ENCODE measurements around the gene STAG1.
"Not testable (repeated sequence)": the region's sequence is repeated elsewhere in the genome, so short reads cannot be mapped to it uniquely, and the experiment has no call there.

STAG1 gene

DNA sequence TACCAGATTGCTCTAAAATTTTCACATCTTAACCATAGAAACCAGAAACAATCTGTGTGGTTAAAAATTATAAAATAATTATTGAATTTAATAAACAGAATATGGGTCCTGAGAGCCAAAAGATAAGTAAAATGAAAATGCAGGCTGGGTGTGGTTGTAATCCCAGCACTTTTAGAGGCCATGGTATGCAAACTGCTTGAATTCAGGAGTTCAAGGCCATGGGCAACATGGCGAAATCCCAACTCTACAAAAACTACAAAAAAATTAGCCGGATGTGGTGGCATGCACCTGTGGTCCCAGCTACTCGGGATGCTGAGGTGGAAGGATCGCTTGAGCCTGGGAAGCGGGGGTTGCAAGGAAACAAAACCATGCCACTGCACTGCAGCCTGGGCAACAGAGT, 236.1 kb downstream of the STAG1 start:
- no peak overlapping the region for H3K4me3 ChIP-seq (ENCODE audit: low read depth, low read length)

DNA sequence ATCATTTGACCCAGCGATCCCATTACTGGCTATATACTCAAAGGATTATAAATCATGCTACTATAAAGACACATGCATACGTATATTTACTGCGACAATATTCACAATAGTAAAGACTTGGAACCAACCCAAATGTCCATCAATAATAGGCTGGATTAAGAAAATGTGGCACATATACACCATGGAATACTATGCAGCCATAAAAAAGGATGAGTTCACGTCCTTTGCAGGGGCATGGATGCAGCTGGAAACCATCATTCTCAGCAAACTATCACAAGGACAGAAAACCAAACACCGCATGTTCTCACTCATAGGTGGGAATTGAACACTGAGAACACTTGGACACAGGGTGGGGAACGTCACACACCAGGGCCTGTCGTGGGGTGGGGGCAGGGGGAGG, 237.6 kb downstream of the STAG1 start:
- H3K4me3 ChIP-seq (ENCODE audit: low read depth, low read length): not testable (repeated sequence)

DNA sequence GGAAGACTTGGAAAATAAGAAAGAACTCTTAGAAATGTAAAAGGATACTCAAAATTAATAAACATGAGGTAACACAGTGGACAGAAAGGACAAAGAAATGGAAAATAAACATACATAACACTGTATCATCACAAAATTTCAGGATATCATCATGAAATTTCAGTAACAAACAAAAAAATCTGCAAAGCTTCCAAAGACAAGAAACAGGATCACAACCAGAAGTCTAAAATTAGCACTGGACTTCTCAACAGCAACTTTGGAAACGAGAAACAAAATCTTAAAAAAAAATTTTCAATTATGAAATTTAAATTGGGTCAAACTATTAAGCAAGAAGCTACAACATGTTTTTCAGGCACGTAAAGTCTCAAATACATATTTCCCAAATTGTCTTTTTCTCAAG, 238.8 kb downstream of the STAG1 start:
- H3K4me3 ChIP-seq (ENCODE audit: low read depth, low read length): no peak overlapping the region

DNA sequence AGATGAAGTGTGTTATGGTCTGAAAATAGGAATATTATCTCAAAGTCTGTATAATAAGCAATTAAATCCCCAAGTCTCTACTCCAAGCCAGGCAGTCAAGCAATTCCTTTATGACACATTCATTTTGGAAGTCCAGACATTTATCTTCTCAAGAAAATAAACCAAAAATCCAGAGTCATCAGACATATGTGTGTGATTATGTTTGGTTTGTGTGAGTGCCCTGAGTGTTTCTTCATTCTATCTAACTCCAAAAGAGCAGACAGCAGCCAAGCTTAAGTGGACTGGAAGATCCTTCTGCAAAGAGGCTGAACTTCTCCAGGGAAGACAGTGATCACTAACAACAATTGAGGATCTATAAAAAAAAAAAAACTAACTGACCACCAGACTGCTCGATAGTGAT, 239.8 kb downstream of the STAG1 start:
- no peak overlapping the region for H3K4me3 ChIP-seq (ENCODE audit: low read depth, low read length)

DNA sequence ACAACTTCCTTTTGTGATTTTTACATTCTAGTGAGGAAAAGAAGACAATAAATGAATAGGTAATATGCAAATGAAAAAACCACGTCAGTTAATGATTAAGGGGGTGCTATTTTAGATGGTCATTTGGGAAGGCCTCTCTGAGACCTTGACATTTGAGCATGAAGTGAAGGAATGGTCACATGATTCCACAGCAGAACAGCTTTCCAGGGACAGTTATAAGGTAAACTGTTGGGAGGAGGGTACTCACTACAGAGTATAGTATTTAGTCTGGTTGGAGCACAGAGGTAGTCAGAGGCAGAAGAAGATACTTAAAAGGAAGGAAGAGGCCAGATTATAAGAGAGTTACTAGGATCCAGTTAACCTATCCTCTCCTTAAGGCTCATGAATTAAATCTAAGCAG, 246.5 kb downstream of the STAG1 start:
- no peak overlapping the region for H3K4me3 ChIP-seq (ENCODE audit: low read depth, low read length)

DNA sequence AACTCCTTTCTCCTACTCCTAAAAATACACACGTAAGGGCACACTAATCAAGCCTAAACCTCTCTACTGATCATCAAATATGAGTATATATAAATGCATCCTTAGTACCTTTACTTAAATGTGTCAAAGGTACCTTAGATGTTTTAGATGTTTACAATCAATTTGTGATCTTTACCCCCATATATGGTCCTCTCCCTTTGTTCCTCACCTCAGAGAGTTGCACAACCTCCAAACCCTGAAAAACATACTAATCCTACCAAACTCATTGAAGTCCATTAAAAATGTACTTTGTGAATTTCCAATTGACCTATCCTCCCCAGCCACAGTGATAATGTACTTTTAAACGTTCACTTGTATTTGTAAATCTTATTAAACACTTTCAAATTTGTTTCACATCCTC, 249.1 kb downstream of the STAG1 start:
- H3K4me3 ChIP-seq (ENCODE audit: low read depth, low read length): no peak overlapping the region

DNA sequence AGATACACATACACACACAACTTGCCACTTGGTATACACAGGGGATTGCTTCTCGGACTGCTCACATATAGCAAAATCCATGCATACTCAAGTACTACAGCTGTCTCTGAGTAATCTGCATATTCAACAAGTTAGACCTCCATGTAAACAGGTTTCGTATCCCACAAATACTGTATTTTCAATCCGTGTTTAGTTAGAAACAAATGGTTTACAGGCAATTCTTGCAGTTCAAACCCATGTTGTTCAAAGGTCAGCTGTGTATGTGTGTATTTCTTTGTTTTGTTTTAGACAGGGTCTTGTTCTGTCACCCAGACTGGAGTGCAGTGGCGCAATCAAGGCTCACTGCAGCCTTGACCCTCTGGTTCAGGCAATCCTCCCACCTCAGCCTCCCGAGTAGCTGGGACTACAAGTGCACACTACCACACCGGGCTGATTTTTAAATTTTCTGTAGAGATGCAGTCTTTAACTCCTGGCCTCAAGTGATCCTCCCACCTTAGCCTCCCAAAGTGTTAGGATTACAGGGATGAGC, 253.2 kb downstream of the STAG1 start:
- no peak overlapping the region for H3K4me3 ChIP-seq (ENCODE audit: low read depth, low read length)

DNA sequence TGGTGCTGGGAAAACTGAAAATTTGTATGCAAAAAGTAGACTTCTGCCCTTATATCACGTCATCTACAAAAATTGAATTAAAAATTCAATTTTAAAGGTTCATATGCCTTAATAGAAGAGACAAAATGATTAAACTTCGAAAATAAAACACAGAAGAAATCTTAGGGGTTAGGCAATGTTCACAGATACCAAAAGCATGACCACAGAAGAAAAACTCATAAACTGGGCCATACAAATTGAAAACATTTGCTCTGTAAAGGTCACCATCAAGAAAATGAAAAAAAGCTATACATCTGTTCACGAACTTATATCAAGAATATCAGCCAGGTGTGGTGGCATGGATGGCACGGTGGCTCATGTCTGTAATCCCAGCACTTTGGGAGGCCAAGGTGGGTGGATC, 257.0 kb downstream of the STAG1 start:
- H3K4me3 ChIP-seq (ENCODE audit: low read depth, low read length): no peak overlapping the region

DNA sequence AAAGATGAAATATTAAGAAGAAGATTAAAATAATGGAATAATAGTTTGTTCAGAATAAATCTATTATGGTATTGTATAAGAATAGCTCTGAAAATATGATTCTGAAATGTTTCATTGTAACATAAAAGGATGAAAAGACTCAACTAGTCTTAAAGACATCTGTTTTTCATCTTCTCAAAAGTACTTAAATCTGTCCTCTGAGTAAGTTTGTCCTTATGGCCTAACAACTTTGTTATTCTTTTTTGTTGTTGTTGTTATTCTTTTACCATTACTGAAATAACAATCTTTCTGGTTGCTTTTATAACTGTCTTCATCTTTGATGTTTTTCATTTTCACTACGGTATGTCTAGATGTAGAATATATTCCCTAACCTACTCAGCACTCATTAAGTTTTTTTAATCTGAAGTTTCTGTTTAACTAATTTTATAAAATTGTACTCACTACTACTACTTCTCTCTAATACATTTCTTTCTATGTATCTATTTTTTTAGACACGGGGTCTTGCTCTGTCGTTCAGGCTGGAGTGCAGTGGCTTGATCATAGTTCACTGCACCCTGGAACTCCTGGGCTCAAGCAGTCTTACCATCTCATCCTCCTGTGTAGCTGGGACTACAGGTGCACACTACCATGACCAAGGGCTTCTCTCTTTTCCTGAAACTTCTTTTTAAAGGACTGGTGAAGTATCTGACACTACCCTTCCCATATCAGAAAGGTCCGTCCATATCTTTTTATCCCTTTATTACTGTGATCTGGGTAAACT, 261.4 kb downstream of the STAG1 start:
- H3K4me3 ChIP-seq (ENCODE audit: low read depth, low read length): no peak overlapping the region

DNA sequence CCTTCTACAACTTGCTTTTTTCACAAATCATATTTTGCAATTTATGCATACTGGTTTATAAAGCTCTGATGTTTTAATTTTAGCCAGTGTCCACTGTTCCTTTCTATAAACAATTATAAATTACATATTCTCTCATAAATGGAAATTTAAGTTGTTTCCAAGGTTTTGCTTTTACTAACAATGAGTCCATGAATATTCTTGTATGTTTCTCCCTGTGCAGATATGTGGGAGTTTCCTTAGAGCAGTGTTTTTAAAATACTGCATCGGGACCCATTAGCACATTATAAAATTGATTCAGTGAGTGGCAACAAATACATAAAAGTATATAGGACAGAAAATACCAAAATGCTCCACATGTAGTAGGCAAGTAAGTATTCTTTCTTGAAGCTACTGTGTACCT, 266.4 kb downstream of the STAG1 start:
- H3K4me3 ChIP-seq (ENCODE audit: low read depth, low read length): no peak overlapping the region

DNA sequence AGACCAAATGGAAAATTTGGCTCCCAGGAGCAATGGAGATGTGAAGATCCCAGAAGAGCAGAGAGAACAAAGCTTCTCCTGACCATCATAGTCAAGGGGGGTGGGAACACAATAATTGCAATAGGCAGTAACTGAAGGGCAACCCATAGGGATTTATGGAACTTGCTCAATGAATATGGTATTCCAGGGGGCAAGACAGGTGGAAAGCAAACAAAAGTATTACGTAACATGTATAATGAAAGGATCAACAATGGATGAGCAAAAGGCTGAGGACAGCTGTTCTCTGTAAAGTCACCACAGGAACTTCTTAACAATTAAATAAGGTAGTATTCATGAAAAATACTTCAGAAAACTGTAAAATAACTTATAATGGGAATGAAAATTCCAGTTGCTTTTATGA, 275.9 kb downstream of the STAG1 start:
- H3K4me3 ChIP-seq (ENCODE audit: low read depth, low read length): no peak overlapping the region

DNA sequence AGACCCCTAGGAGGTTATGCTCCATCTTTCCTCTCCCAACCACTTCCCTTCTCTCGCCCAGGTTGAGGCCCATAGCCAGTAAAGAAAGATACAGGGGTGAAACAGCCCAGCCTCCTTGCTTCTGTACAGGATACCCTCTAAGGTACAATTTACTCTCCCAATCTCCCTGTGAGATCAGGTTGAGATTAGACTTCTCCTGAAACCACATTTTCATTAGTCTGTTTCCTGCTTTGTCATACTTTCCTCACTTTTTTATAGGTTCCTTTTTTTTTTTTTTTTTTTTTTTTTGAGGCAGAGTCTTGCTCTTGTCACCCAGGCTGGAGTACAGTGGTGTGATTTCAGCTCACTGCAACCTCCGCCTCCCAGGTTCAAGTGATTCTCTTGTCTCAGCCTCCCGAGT, 277.3 kb downstream of the STAG1 start:
- not testable (repeated sequence) for H3K4me3 ChIP-seq (ENCODE audit: low read depth, low read length)

DNA sequence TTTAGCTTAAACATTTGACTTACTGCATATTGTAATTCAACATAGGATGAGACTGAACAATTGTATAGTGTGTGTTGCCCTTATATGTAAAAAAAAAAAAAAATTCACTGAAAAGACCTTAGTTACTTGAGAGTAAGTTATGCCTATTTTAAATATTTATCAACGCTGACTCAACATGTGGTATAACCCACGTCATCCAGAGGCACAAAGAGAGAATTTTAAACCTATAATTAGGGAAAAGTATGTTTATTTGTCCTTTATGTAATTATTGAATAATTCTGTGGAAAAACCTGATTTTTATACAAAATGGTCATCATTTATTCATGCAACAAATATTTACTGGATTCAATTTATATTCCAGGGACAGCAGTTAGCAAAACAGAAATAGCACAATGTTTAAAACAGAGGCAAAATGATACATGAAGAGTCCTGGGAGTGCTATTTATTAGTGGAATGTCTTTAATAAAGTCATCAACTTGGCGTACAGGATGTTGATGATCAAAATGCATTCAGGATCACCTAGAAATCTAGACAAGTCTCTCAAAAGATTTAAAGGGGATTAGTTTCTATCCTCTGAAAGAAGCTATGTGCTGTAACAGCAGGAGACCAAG, 278.4 kb downstream of the STAG1 start:
- H3K4me3 ChIP-seq (ENCODE audit: low read depth, low read length): no peak overlapping the region

DNA sequence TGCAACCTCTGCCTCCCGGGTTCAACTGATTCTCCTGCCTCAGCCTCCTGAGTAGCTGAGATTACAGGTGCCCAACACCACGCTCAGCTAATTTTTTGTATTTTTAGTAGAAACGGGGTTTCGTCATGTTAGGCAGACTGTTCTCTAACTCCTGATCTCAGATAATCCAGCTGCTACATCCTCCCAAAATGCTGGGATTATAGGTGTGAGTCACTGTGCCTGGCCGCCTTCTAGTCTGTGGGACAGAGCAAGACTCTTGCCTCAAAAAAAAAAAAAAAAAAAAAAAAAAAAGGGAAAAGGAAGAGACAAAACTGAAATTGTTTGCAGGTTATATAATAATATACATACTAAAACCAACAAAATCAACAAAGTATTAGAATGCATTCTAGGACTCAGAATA, 286.9 kb downstream of the STAG1 start:
- H3K4me3 ChIP-seq (ENCODE audit: low read depth, low read length): no peak overlapping the region

DNA sequence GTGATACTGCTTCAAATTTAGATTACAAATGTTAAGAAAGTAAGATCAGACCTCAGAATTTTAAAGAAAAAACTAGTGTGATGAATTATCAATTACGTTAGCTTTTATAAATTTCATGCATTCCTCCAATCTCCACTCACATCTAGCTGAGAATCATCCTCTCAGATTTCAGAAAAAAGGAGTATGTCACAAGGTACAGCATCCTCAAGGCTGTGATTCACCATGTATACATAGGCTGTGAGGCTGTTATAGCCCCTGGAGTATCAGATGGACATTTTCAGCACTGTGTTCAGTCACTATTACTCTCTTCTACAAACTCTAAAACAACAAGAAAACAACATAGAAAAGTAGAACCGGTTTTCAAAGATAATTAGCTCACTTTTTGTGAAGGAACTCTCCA, 287.7 kb downstream of the STAG1 start:
- H3K4me3 ChIP-seq (ENCODE audit: low read depth, low read length): no peak overlapping the region

DNA sequence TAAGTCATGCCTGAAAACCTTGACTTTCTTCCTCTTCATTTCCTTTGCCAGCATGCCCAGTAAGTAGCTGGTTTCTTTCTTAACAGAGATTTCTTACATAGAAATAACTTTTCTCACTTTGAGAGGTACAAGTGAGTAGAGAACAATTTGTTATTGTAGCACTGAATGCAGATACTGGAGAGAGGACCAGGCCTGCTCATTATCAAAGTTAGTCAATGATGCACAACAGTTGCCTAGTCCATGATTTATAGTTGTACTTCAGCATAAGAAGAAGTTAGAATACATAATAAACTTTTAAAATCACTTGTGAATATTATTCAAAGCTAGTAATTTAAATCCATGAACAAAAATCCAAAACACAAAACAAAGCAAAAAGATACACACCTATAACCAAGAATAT, 289.0 kb downstream of the STAG1 start:
- H3K4me3 ChIP-seq (ENCODE audit: low read depth, low read length): no peak overlapping the region

DNA sequence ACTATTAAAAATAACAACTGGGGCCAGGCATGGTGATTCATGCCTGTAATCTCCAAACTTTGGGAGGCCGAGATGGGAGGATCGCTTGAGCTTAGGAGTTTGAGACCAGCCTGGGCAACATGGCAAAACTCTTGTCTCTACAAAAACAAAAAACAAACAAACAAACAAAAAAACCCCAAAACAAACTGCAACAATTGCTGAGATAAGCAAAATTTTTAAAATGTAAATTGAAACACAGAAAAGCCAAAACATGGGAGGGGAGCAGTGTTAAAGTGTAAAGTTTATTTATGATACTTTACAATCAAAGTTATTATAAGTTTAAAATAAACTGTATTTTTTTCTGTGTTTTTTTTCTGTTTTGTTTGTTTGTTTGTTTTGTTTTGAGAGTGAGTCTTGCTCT, 294.4 kb downstream of the STAG1 start:
- no peak overlapping the region for H3K4me3 ChIP-seq (ENCODE audit: low read depth, low read length)

DNA sequence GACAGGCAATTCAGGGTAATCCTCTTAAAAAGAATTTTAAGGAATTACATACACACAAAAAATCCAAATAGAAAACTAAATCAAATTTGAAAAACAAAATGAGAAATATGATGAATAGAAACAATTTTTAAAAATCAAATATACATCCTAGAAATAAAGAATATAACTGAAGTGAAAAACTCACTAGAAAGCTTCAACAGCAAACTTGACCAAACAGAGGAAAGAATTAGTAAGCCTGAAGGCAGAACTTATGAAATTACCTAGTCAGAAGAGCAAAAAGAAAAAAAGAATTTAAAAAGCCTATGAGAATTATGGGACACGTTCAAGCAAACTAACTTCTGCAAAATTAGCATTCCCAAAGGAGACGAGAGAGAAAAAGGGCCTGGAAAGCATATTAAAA, 296.0 kb downstream of the STAG1 start:
- no peak overlapping the region for H3K4me3 ChIP-seq (ENCODE audit: low read depth, low read length)

DNA sequence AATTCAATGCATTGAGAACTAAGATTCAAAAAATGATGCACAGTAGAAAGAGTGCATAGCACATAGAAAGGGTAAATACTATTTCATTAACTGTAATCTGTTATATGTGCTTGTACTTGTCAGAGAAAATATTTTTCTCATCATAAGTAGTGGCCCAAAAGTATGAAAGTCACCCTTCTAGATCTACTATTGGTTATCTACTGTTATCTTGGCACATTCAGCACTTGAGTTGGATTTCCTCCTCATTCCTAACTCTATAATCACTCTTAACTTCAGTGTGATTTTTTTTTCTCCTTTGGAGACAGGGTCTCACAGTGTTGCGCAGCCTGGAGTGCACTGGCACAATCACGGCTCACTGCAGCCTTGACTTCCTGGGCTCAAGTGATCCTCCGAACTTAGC, 307.6 kb downstream of the STAG1 start:
- H3K4me3 ChIP-seq (ENCODE audit: low read depth, low read length): no peak overlapping the region

DNA sequence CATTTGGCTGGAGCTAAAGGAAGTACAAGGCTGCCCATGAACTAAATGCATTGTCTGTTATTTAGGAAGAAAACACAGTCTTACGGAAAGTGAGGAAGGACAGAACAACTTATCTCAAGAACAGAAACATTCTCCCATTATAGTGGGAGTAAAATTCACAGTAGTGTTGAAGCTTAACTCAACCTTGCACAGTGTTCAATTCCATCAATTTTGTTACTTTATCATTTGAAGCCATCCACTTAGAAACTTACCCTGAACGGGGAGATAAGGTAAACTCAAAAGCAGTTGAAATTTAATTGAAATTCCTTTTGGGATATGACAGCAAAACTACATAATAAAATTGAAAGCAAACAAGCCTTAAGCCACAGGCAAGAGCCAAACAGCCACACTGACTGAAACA, 315.1 kb downstream of the STAG1 start:
- H3K4me3 ChIP-seq (ENCODE audit: low read depth, low read length): no peak overlapping the region

DNA sequence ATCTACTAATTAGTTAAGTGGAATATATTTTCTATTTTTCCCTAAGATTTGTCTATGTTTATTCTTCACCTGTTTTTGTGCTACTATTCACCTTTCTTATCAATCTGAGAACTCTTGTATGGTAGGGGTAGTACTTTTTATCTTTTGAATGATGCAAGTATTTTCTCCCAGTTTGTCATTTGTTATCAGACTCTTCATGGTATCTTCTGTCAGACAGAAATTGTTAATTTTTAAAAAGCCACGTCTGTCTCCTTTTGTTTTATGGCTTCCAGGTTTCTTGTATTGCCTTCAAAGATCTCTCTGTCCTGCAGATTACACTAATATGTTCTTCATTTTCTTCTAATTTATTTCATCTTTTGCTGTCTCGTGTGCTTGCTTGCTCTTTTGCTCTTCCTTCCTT, 317.7 kb downstream of the STAG1 start:
- no peak overlapping the region for H3K4me3 ChIP-seq (ENCODE audit: low read depth, low read length)

DNA sequence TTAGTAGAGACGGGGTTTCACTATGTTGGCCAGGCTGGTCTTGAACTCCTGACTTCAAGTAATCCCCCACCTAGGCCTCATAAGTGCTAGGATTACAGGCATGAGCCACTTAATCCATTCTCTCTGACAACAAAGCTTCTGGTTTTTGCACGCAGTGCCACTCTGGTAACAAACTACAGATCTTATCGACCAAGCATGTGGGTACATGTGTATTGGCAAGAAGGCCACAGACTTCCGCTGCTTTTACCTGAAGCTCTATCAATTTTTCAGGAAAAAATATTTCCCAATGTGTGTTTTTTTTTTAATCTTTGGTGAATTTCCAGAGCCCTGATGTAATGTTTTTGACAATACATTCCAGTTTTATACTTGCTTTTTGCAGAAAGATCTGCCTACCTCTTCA, 319.5 kb downstream of the STAG1 start:
- no peak overlapping the region for H3K4me3 ChIP-seq (ENCODE audit: low read depth, low read length)

DNA sequence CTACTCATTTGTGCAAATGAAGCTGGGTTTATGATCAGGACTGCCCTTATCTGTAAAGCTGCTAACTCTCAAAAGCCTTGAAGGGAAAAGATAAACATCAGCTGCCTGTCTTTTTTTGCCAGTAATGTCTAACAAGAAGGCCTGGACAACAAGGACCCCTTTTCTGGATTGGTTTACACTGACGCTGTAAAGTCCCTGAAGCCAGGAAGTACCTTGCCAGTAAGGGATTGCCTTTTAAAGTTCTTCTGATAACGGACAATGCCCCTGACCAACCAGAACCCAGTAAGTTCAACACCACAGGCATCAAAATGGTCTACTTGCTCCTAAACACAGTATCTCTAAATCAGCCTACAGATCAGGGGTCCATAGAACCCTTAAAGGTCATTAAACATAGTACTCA, 324.0 kb downstream of the STAG1 start:
- no peak overlapping the region for H3K4me3 ChIP-seq (ENCODE audit: low read depth, low read length)
